CD4-positive, alpha-beta T cell treated with Interleukin-2 at 100 ng/mL for 4 hours (primary cell): ENCODE measurements around the gene IL4I1.

Experiments used
- DNase-seq: peaks from one replicate; pipeline ENCODE4 v3.0.0-alpha.2; 2020; ENCODE audit warnings: low spot score

Gene IL4I1

GRCh38 chr19:49863935-49864320 is 32.8 kb downstream of the IL4I1 start:
- no peak for DNase-seq

- DNase-seq, result no peak
These were observed 33.3 kb downstream of the IL4I1 start for GRCh38 chr19:49863254-49863934.

GRCh38 chr19:49862391-49863253 is 34.1 kb downstream of the IL4I1 start:
- DNase-seq, result no peak

- no peak for DNase-seq
These were observed 34.9 kb downstream of the IL4I1 start for GRCh38 chr19:49861541-49862378.

GRCh38 chr19:49861107-49861506 is 35.6 kb downstream of the IL4I1 start:
- no peak for DNase-seq

- no peak for DNase-seq
These were observed 36.2 kb downstream of the IL4I1 start for GRCh38 chr19:49860336-49861102.

GRCh38 chr19:49859682-49860335 is 36.9 kb downstream of the IL4I1 start:
- DNase-seq, result no peak

GRCh38 chr19:49858088-49858985 is 38.4 kb downstream of the IL4I1 start:
- DNase-seq, result no peak

GRCh38 chr19:49857838-49858087 is 38.9 kb downstream of the IL4I1 start:
- no peak for DNase-seq

- no peak for DNase-seq
These were observed 39.4 kb downstream of the IL4I1 start for GRCh38 chr19:49857061-49857837.

GRCh38 chr19:49856574-49857021 is 40.1 kb downstream of the IL4I1 start:
- no peak for DNase-seq

GRCh38 chr19:49855676-49856573 is 40.8 kb downstream of the IL4I1 start:
- DNase-seq, result no peak

- DNase-seq, result no peak
These were observed 41.4 kb downstream of the IL4I1 start for GRCh38 chr19:49855277-49855675.

- no peak for DNase-seq
These were observed 42.1 kb downstream of the IL4I1 start for GRCh38 chr19:49854378-49855263.

- no peak for DNase-seq
These were observed 42.8 kb downstream of the IL4I1 start for GRCh38 chr19:49853852-49854377.

- DNase-seq, result no peak
These were observed 44.0 kb downstream of the IL4I1 start for GRCh38 chr19:49852631-49853126.
